ENCODE results near the gene SHISAL2A.

The SHISAL2A gene

DNA sequence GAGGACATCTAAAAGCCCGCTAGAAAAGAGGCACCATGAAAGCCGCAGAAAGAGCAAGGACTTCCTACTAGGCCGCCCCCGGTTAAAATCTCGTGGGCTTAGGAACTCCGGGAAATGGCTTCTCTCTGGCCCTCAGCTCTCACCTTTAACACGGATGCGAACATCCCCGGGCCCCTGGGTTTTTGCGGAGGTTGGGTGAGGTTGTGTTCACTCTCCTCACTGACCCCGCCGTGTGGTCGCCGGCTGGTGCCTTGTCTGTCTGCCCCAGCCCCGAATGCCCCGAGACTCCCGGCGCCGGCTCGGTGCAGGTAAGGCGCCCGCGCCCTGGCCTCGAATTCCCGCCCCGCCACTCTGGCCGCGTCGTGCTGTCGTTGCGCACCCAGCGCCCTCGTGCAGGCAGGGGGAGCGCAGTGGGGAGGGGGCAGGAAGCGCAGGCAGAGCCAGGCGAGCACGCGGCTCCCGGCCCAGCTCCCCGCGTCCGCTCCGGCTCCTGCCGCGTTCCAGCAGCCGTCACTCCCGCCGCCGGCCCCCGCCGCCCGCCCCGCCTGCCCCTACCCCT is at the start of gene SHISAL2A:
Gene SHISAL2A, plus strand, starts transcription at position 437 of the 559 bp plus-strand sequence. CDS start 326 bp downstream, outside the sequence.
- Histone ChIP-seq H4K20me1 (ENCODE audit: insufficient read depth) (no peaks in the 10 kb centered on the region), H3K4me2 (no peak within 1 kb of the TSS), H3K9ac (no peak within 1 kb of the TSS), H2AFZ (ENCODE audit: low read depth) (no peak within 1 kb of the TSS), H3K27ac (no peak within 1 kb of the TSS), H3K4me1 (ENCODE audit: low read depth, poor library complexity, severe bottlenecking) (peaks cover 27% of the 10 kb centered on the region), H3K27me3 (ENCODE audit: insufficient read depth, low read depth) (no peaks in the 10 kb centered on the region), H3K4me3 (IDR thresholded peaks at IDR 0.05; ENCODE audit: insufficient read depth, low read depth, low read length) (no peak within 1 kb of the TSS), H3K79me2 (ENCODE audit: insufficient read depth, low read depth) (no peaks in the 10 kb centered on the region), H3K36me3 (ENCODE audit: insufficient read depth) (no peaks in the 10 kb centered on the region)
- TF ChIP-seq, protein P1, sequence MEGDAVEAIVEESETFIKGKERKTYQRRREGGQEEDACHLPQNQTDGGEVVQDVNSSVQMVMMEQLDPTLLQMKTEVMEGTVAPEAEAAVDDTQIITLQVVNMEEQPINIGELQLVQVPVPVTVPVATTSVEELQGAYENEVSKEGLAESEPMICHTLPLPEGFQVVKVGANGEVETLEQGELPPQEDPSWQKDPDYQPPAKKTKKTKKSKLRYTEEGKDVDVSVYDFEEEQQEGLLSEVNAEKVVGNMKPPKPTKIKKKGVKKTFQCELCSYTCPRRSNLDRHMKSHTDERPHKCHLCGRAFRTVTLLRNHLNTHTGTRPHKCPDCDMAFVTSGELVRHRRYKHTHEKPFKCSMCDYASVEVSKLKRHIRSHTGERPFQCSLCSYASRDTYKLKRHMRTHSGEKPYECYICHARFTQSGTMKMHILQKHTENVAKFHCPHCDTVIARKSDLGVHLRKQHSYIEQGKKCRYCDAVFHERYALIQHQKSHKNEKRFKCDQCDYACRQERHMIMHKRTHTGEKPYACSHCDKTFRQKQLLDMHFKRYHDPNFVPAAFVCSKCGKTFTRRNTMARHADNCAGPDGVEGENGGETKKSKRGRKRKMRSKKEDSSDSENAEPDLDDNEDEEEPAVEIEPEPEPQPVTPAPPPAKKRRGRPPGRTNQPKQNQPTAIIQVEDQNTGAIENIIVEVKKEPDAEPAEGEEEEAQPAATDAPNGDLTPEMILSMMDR (conservative IDR thresholded peaks at IDR 0.05; ENCODE audit: low read depth, low read length) = no peak

DNA sequence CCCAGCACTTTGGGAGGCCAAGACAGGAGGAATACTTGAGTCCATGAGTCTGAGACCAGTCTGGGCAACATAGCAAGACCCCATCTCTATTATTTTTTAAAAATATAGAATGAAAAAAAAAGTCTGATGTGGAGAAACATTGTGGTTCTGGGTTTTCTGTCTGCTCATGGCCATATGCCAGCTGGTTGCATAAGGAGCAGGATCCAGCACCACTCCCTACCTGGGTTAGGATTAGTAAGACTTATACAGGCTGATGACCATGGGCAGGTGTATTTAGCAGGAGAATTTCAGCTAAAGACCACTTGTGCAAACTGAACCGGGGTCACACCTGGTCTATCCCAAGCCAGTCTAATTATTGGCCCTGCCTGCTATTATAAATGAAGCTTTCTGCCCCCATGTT is 47.5 kb upstream of the SHISAL2A start:
- H3K4me3 ChIP-seq (IDR thresholded peaks at IDR 0.05; ENCODE audit: insufficient read depth, low read depth, low read length) = no peak overlapping the region
- H3K36me3 ChIP-seq (ENCODE audit: insufficient read depth) = no peaks in the 10 kb centered on the region
- TF ChIP-seq, protein P1 (conservative IDR thresholded peaks at IDR 0.05; ENCODE audit: low read depth, low read length) = no peak
- no peak overlapping the region for H3K9ac ChIP-seq
- no peaks in the 10 kb centered on the region for H4K20me1 ChIP-seq (ENCODE audit: insufficient read depth)
- H2AFZ ChIP-seq (ENCODE audit: low read depth) = no peak overlapping the region
- H3K4me2 ChIP-seq = no peak overlapping the region
- no peaks in the 10 kb centered on the region for H3K27me3 ChIP-seq (ENCODE audit: insufficient read depth, low read depth)
- H3K4me1 ChIP-seq (ENCODE audit: low read depth, poor library complexity, severe bottlenecking) = no peaks in the 10 kb centered on the region
- H3K27ac ChIP-seq = no peak overlapping the region
- no peaks in the 10 kb centered on the region for H3K79me2 ChIP-seq (ENCODE audit: insufficient read depth, low read depth)

DNA sequence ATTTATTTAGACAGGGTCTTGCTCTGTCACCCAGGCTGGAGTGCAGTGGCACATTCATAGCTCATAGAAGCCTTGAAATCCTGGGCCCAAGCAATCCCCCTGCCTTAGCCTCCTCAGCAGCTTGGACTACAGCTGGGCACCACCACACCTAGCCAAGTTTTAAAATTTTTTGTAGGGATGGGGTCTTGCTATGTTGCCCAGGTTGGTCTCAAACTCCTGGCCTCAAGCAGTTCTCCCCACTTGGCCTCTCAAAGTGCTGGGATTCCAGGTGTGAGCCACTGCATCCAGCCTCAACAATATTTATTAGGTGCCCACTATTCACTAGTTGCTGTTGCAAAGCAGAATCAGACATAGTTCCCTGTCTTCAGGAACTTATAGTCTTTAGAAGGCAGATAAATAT is 44.9 kb upstream of the SHISAL2A start:
- TF ChIP-seq, protein P1 (conservative IDR thresholded peaks at IDR 0.05; ENCODE audit: low read depth, low read length) = no peak
- Histone ChIP-seq H3K4me2 (no peak overlapping the region), H3K27ac (no peak overlapping the region)

DNA sequence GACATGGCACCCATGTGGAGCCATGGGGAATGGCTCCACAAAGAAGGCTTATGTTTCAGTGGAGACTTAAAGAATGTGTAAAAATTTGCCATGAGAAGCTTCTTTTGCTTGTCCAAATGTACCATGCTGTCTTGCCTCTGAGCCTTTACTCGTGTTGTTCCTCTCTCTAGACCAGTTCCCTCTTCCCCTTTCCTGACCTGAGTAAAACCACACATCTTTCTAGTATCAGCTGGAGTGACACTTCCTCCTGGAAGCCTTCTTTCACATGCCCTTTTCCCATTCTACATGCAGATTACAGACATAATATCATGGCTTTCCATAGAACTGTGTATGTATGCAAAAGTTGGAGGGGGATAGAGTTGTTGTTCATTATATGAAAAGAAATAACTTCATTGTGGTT is 44.4 kb upstream of the SHISAL2A start:
- Histone ChIP-seq H3K9ac (no peak overlapping the region), H2AFZ (ENCODE audit: low read depth) (no peak overlapping the region), H4K20me1 (ENCODE audit: insufficient read depth) (no peaks in the 10 kb centered on the region), H3K27ac (no peak overlapping the region), H3K4me1 (ENCODE audit: low read depth, poor library complexity, severe bottlenecking) (no peaks in the 10 kb centered on the region), H3K27me3 (ENCODE audit: insufficient read depth, low read depth) (no peaks in the 10 kb centered on the region), H3K79me2 (ENCODE audit: insufficient read depth, low read depth) (no peaks in the 10 kb centered on the region), H3K4me3 (IDR thresholded peaks at IDR 0.05; ENCODE audit: insufficient read depth, low read depth, low read length) (no peak overlapping the region), H3K4me2 (no peak overlapping the region), H3K36me3 (ENCODE audit: insufficient read depth) (no peaks in the 10 kb centered on the region)
- TF ChIP-seq, protein P1 (conservative IDR thresholded peaks at IDR 0.05; ENCODE audit: low read depth, low read length) = no peak

More for the DNA sequence above, 44.9 kb upstream of the SHISAL2A start:
- Histone ChIP-seq H3K27me3 (ENCODE audit: insufficient read depth, low read depth) (no peaks in the 10 kb centered on the region), H4K20me1 (ENCODE audit: insufficient read depth) (no peaks in the 10 kb centered on the region), H3K79me2 (ENCODE audit: insufficient read depth, low read depth) (no peaks in the 10 kb centered on the region), H3K9ac (no peak overlapping the region), H3K4me3 (IDR thresholded peaks at IDR 0.05; ENCODE audit: insufficient read depth, low read depth, low read length) (no peak overlapping the region), H3K4me1 (ENCODE audit: low read depth, poor library complexity, severe bottlenecking) (no peaks in the 10 kb centered on the region), H3K36me3 (ENCODE audit: insufficient read depth) (no peaks in the 10 kb centered on the region), H2AFZ (ENCODE audit: low read depth) (no peak overlapping the region)
